HG03521 (cell line): Measurements from ENCODE around the gene CHML.
A peak's percentile ranks its signal among the peaks of the same experiment; 100 is the strongest.

Experiments used
- ATAC-seq: cut with Tn5 transposase; IDR thresholded peaks from one replicate; pipeline ENCODE4 v1.9.1; 2021; ENCODE audit warnings: mild to moderate bottlenecking, moderate library complexity; ENCODE audit not compliant: unreplicated experiment

CHML gene

DNA sequence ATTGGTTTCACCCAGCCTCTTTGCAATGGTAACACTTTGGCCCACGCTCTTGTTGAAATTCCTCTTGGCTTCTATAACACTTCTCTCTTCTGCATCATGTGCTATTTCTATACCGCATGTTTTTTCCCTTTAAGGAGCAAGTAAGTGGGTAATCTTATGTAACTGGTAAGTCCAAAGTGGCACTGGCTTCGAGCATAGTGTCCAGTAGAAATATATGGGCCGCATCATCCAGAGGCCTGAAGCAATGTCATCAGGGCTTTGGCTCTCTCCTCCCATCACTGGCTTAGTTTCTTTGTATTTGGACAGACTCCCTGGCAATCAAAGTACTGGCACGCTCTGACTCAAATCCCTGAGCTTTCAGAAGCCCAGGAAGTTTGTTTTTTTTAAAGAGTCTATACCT, 17.5 kb downstream of the CHML start:
- no peak for ATAC-seq

DNA sequence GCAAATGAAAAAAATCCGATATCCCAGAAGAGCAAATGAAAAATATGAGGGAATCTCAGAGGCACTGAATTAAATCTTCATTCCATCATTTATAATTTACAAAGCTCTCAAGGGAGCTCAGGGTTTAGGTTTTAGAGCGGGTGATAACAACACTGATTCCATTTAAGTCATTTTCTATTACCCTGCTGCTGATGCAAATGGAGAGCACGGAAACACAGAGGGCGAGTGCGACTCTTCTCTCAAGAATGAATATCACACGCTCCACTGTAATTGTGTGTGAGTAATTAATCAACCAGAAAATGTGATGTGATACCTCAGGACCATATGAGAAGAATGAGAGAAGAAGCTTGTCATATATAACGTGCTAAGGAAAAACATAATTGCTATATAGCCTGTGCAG, 22.7 kb downstream of the CHML start:
- no peak for ATAC-seq

- ATAC-seq: no peak
These were observed 24.9 kb downstream of the CHML start for GRCh38 chr1:241615043-241615974.

DNA sequence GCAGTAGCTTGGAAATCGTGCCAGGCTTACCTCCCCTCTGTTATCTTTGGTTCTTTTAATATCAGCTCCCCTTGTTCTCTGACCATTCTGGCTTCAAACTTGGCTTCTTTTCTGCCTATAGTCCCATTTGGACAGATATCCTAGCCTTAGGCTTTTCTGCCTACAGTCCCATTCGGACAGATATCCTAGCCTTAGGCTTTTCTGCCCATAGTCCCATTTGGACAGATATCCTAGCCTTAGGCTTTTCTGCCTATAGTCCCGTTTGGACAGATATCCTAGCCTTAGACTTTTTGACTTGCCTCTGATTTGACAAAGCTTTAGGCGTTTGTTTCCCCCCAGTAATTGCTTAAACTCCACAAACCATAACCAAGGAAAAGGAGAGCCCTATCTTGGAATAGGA, 25.6 kb downstream of the CHML start:
- no peak for ATAC-seq

DNA sequence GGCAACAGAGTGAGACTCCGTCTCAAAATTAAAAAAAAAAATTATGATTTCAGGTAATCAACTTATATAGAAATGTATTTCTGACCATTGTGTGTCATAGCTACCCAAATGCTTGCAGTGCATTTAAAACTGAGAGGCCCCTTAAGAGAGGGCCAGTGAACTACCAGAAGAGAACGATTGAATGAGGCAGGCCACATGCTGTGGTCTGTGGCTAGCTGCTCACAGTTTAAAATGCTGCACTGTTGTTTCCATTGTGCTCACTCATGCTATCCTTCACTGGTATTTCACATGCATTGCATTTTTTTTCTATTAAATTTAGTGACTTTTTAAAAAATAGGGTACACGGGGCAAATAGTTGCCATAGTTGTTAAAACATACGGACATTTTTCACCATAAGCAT, 26.0 kb downstream of the CHML start:
- ATAC-seq: no peak

DNA sequence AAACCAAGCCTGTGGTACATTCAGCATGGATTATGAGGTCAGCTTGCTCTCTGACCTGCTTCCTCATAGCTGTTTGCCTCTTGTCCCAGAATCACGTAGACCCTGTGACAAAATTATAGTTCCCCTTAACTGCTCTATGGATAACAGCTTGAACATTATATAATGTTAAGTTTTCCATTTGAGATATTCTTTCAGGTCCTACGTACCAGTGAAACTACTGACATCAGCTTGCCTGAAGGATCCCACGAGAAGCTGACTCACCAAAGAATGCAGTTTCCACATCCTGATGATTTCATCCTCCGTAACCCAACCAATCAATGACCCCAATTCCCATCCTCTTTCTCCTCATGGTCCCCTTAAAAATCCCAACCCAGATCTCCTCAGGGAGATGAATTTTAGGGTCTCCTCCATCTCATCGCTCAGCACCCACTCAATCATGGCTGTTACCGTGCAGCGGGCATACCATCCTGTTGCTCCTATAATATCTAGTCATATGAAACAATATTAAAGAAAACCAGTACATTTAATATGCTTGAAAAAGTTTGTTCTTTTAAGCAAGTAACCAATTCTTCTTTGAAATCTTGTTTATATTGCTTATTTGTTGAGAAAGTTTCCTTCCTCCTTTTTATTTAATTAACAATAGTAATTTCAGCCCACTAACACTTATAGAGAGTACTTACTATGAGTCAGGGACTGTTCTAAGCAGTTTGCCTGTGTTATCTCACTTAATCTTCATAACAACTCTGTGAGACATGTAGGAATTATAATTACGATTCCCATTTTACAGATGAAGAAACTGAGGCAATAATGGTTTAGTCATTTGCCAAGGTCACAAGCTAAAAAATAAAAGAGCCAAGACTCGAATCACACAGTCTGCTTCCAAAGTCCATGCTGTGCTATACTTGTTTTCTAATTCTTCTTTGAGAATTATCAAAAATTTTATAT, 27.4 kb downstream of the CHML start:
- no peak for ATAC-seq

- ATAC-seq: no peak
These were observed 28.4 kb downstream of the CHML start for GRCh38 chr1:241611736-241612135.

DNA sequence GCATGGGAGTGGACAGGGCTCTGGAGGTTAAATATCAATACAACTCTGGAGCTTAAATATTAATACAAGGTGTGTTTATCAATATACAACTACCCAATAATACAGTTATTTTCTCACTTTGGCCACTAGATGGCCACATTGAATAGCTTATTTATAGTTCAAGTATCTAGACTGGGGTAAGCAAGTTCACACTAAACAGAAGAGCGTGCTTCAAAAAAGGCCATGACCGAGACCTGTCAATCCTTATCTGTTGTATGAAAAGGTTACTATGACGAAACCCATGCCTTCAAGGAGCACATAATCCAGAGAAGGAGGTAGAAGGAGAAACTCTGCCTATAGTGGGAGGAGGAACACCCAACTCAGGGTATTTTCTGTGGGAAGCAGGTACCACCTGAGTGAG, 29.1 kb downstream of the CHML start:
- ATAC-seq: peak; percentile 88

DNA sequence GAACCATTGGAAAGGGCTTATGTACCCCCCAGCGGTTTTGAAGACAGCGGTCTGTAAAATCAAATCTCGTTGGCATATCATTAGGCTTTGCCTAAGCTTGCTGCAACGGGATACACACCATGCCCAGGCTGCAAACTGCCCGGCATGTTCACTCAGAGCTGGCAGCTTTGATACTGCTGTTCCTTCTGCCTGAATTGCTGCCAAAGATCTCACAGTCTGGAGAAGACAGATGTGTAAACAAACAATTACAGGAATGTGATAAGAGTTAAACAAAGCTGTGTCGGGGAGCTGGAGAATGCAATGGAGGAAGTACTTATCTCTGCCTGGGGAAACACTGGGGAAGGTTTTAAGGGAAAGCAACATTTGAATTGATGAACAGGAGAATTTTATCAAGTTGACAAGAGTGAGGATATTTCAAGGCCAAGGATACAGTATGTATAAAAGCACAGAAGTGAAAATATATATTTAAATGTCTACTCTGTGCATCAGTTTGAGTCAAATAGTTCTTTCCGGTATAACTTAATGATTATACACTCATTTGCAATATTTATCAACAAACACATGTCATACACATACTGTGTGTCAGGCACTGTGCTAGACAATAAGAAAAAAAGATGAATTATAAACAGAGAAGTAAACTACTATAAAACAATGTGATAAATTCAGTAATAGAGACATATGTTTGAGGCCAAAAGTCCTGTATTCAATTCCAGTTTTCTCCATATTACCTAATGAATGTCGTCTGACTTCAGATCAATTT, 29.9 kb downstream of the CHML start:
- ATAC-seq: no peak

GRCh38 chr1:241608379-241609033, 31.7 kb downstream of the CHML start:
- no peak for ATAC-seq

- ATAC-seq: no peak
These were observed 32.7 kb downstream of the CHML start for GRCh38 chr1:241607497-241607896.

GRCh38 chr1:241606544-241606943, 33.6 kb downstream of the CHML start:
- no peak for ATAC-seq

DNA sequence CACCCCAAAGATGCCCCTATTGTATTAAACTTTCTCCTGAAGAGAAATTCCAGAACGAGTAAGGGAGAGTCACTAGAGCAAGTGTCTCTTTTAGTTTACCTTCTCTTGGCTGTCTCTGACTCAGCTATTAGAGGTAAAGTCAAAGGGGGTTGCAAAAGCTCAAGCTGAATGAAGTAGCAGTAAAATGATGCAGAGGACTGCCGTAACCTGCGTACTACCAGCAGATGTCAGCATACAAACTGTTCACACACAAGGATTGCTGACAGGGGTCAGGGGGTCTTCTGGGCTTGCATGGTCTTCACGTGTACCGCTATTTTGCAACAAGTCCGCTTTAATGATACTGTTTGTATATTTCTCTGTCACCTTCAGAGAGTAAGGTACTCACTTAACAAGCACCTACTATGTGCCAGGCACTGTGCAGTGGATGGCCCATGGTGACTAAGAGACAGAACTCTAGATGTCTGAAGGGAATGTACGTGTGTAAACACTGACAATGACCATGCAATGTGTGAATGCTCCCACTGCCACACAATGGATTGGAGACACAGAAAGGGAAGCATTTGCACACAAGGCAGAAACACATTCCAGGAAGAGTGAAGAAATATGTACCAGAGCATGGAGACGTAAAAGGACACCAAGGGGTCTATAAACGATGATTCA, 34.9 kb downstream of the CHML start:
- no peak for ATAC-seq

- no peak for ATAC-seq
These were observed 36.4 kb downstream of the CHML start for GRCh38 chr1:241603731-241604245.

- ATAC-seq: peak; percentile 80
These were observed 39.7 kb downstream of the CHML start for GRCh38 chr1:241600496-241600901.

- no peak for ATAC-seq
These were observed 41.9 kb downstream of the CHML start for GRCh38 chr1:241598249-241598648.

DNA sequence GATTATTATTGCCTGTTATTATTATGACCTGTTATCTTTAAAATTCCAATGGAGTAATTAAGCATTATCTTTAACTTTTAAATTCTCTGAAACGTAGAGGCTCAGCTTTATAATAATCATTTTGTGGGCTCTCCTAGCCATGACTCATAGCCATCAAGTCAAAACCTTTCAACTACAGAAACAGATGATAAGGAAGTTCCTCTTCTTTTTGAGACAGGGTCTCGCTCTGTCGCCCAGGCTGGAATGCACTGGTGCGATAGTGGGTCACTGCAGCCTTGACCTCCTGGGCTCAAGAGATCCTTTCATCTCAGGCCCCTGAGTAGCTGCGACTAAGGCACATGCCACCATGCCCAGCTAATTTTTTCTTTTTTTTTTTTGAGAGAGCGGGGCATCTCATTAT, 43.5 kb downstream of the CHML start:
- ATAC-seq: no peak

GRCh38 chr1:241593186-241593585, 47.0 kb downstream of the CHML start:
- ATAC-seq: no peak

GRCh38 chr1:241592273-241592958, 47.8 kb downstream of the CHML start:
- ATAC-seq: peak; percentile 64
